Stimulated activated CD8-positive, alpha-beta memory T cell treated with anti-CD3 and anti-CD28 coated beads, Interleukin-12 subunit alpha, Interleukin-12 subunit beta, amount 100 ng/mL, for 1 hour (primary cell): Measurements from ENCODE around the gene SESN3.
"Not testable (repeated sequence)": the region's sequence is repeated elsewhere in the genome, so short reads cannot be mapped to it uniquely, and the experiment has no call there.

Experiments used
- DNase-seq: peaks from one replicate; pipeline ENCODE4 v3.0.0-alpha.2; 2020; ENCODE audit warnings: low read depth

The SESN3 gene

GRCh38 chr11:95251896-95252295 is 20.9 kb upstream of the SESN3 start:
- not testable (repeated sequence) for DNase-seq

- DNase-seq, result no peak
Observed at GRCh38 chr11:95248666-95249467, 17.9 kb upstream of the SESN3 start.

GRCh38 chr11:95247883-95248282 is 16.9 kb upstream of the SESN3 start:
- no peak for DNase-seq

GRCh38 chr11:95247127-95247684 is 16.2 kb upstream of the SESN3 start:
- no peak for DNase-seq

GRCh38 chr11:95245581-95245980 is 14.6 kb upstream of the SESN3 start:
- no peak for DNase-seq

- DNase-seq, result no peak
Observed at GRCh38 chr11:95245038-95245437, 14.0 kb upstream of the SESN3 start.

GRCh38 chr11:95243673-95244072 is 12.7 kb upstream of the SESN3 start:
- no peak for DNase-seq

GRCh38 chr11:95242845-95243605 is 12.0 kb upstream of the SESN3 start:
- no peak for DNase-seq

GRCh38 chr11:95242091-95242844 is 11.3 kb upstream of the SESN3 start:
- no peak for DNase-seq

- no peak for DNase-seq
Observed at GRCh38 chr11:95241681-95242081, 10.7 kb upstream of the SESN3 start.

- DNase-seq, result no peak
Observed at GRCh38 chr11:95239871-95240649, 9.1 kb upstream of the SESN3 start.

- DNase-seq, result no peak
Observed at GRCh38 chr11:95232666-95233065, 1.7 kb upstream of the SESN3 start.

GRCh38 chr11:95231881-95232605 is 1.0 kb upstream of the SESN3 start:
- DNase-seq, result peak; percentile 45

GRCh38 chr11:95230810-95231126 is 234 bp downstream of the SESN3 start:
- DNase-seq, result no peak

- no peak for DNase-seq
Observed at GRCh38 chr11:95229993-95230809, 801 bp downstream of the SESN3 start.

- no peak for DNase-seq
Observed at GRCh38 chr11:95229199-95229992, 1.6 kb downstream of the SESN3 start.

GRCh38 chr11:95228081-95228749 is 2.8 kb downstream of the SESN3 start:
- DNase-seq, result no peak

- DNase-seq, result not testable (repeated sequence)
Observed at GRCh38 chr11:95227060-95227459, 3.9 kb downstream of the SESN3 start.

- DNase-seq, result no peak
Observed at GRCh38 chr11:95222817-95223216, 8.2 kb downstream of the SESN3 start.
